ENCODE measurements around the gene DNAAF5. TPM values are rescaled to one million over a fixed set of nuclear protein-coding genes. Genes with fewer than 3 reads are reported as not detected.

Gene DNAAF5
- polyA plus RNA-seq, 1 experiment, result 12.6 TPM

DNA sequence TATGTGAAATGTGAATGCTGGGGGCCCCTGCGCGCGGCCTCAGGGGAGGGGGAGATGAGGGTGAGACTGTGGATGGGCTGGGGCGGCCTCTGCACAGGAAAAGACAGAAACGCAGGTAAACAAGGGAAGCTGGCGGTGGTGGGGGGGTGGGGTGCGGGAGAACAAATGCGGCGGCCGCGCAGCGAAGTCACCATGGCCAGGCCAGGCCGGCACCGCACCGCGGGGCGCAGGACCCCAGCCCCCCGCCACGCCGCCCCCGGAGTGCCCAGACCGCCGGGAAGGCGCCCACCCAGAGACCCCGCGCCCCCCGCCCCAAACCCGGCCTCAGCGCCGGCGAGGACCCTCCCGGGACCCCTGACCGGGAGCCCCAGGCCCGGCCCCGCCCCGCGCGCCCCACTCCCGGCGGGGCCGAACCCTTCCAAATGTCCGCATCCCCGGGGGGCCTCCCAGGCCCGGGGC, 14.5 kb upstream of the DNAAF5 start:
- TF ChIP-seq, protein P1, sequence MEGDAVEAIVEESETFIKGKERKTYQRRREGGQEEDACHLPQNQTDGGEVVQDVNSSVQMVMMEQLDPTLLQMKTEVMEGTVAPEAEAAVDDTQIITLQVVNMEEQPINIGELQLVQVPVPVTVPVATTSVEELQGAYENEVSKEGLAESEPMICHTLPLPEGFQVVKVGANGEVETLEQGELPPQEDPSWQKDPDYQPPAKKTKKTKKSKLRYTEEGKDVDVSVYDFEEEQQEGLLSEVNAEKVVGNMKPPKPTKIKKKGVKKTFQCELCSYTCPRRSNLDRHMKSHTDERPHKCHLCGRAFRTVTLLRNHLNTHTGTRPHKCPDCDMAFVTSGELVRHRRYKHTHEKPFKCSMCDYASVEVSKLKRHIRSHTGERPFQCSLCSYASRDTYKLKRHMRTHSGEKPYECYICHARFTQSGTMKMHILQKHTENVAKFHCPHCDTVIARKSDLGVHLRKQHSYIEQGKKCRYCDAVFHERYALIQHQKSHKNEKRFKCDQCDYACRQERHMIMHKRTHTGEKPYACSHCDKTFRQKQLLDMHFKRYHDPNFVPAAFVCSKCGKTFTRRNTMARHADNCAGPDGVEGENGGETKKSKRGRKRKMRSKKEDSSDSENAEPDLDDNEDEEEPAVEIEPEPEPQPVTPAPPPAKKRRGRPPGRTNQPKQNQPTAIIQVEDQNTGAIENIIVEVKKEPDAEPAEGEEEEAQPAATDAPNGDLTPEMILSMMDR (IDR thresholded peaks at IDR 0.05; ENCODE audit: low read depth, low read length), result no peak
- Histone ChIP-seq H3K4me3 (ENCODE audit: low read depth, low read length) (peak overlapping the region; percentile 50), H3K9me3 (ENCODE audit: control insufficient read depth, insufficient read depth, low read length) (peaks cover 4% of the 10 kb centered on the region; the same call in 1 of the 2 replicates), H3K27ac (ENCODE audit: low read depth, low read length) (no peak overlapping the region), H3K27me3 (ENCODE audit: control insufficient read depth, insufficient read depth, low read length) (peaks cover 2% of the 10 kb centered on the region)
- DNase-seq (ENCODE audit: low read depth, low spot score), result no peak
- ChIA-PET CTCF (no interaction called here), POLR2A (no interaction called here)

DNA sequence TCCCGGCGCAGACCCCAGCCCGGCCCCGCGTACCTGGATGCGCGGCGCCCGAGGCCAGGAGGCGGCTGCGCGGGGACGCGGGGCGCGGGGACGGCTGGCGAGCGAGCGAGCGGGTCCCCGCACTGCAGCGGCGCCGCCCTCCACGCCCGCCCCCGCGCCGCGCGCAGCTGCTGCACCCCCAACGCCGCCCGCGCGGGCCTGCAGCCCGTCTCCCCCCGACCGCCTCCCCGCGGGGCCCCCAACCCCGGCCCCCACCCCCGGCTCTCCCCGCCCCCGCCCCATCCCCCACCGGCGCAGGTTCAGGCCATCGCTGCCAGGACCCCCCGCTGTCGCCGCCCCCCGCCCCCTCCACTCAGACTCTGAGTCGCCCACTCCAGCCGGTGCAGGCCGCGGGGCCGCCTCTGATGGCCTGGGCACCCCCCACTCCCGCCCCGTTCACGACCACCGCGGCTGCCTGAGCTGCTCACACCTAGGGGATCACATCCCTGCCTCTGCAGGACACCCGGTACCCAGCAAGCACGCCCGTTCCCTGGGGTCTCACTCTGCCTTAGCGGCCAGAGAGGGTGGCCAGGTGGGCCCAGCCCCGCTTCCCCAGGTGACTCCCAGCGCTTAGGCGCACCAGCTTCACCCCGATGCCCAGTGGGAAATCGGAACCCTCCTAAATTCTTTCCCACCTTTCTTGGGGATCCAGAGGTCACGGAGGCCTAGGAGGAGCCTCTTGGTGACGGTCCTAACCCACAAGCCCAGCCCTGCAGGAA, 13.9 kb upstream of the DNAAF5 start:
- H3K4me3 ChIP-seq (ENCODE audit: low read depth, low read length), result peak overlapping the region; percentile 50
- TF ChIP-seq, protein P1 (IDR thresholded peaks at IDR 0.05; ENCODE audit: low read depth, low read length), result no peak
- peaks cover 2% of the 10 kb centered on the region for H3K27me3 ChIP-seq (ENCODE audit: control insufficient read depth, insufficient read depth, low read length)
- H3K27ac ChIP-seq (ENCODE audit: low read depth, low read length), result no peak overlapping the region
- peaks cover 4% of the 10 kb centered on the region; the same call in 1 of the 2 replicates for H3K9me3 ChIP-seq (ENCODE audit: control insufficient read depth, insufficient read depth, low read length)
- ChIA-PET POLR2A (no interaction called here), CTCF (no interaction called here)
- no peak for DNase-seq (ENCODE audit: low read depth, low spot score)

DNA sequence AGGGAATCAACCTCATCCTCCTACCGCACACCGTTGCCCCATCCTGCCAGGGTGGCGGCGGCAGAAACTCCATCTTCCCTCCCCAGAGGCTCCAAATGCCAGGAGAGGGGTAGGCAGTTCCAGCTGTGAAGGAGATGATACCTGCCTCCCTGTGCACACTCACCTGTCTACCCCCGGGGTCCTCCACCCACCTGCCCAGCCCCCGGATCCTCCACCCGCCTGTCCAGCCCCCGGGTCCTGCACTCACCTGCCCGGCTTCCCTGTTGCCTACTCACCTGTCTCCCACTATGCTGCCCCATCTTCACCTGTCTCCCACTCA, 13.4 kb upstream of the DNAAF5 start:
- Histone ChIP-seq H3K9me3 (ENCODE audit: control insufficient read depth, insufficient read depth, low read length) (peaks cover 4% of the 10 kb centered on the region; the same call in 1 of the 2 replicates), H3K27ac (ENCODE audit: low read depth, low read length) (no peak overlapping the region), H3K4me3 (ENCODE audit: low read depth, low read length) (no peak overlapping the region), H3K27me3 (ENCODE audit: control insufficient read depth, insufficient read depth, low read length) (peaks cover 2% of the 10 kb centered on the region)
- DNase-seq (ENCODE audit: low read depth, low spot score), result no peak
- CTCF ChIA-PET, result no interaction called here
- TF ChIP-seq, protein P1 (IDR thresholded peaks at IDR 0.05; ENCODE audit: low read depth, low read length), result no peak
- POLR2A ChIA-PET, result no interaction called here

DNA sequence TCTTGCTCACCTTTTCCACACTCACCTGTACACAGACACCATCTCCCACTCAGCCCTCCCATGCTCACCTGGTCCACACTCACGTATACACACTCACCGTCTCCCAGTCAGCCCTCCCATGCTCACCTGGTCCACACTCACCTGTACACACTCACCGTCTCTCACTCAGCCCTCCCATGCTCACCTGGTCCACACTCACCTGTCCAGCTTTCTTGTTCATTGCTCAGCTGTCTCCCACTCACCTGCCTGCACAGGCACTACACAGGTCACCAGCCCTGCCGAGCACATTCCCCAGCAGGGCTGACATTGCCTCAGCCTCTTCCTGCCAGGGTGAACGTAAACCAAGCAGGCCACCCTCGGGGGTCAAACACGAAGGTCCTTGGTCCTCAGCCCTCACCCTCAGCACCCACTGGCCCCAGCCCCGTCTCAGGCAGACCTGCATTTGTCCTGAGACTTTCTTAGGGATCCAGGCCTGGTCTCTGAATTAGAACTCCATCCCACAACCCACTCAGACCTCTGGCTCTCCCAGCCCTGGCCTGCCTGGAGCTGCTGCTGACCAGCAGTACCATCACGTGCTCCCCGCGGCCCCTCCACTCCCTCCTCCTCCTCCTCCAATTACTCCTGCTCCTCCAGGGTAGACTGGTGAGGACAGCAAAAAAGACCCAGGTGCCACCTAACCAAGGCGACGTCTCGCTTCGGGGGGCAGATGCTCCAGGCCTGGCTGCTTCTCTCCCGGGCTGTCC, 12.8 kb upstream of the DNAAF5 start:
- Histone ChIP-seq H3K27me3 (ENCODE audit: control insufficient read depth, insufficient read depth, low read length) (peaks cover 2% of the 10 kb centered on the region), H3K4me3 (ENCODE audit: low read depth, low read length) (no peak overlapping the region), H3K27ac (ENCODE audit: low read depth, low read length) (no peak overlapping the region), H3K9me3 (ENCODE audit: control insufficient read depth, insufficient read depth, low read length) (peaks cover 4% of the 10 kb centered on the region; the same call in 1 of the 2 replicates)
- ChIA-PET POLR2A (no interaction called here), CTCF (no interaction called here)
- DNase-seq (ENCODE audit: low read depth, low spot score), result no peak
- TF ChIP-seq, protein P1 (IDR thresholded peaks at IDR 0.05; ENCODE audit: low read depth, low read length), result no peak

DNA sequence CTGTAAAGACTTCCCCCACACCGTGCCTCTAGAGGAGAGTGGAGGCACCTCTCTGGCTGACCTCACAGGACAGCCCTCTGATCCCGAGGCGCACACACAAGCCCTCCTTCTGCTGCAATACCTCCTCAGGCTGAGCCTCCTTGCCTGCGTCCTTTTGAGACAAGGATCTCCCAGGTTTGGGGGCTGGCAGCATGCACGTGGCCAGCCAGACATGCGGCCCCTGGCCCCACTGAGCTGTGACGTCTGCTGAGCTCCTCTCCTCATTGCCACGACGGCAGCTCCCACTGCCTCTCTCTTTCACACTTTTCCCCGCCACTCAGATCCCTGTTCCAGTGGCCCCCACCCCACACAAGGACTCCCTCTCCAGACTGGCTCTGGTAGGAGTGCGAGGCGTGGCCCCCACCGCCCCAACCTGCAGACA, 12.2 kb upstream of the DNAAF5 start:
- no peak overlapping the region for H3K4me3 ChIP-seq (ENCODE audit: low read depth, low read length)
- ChIA-PET CTCF (no interaction called here), POLR2A (no interaction called here)
- TF ChIP-seq, protein P1 (IDR thresholded peaks at IDR 0.05; ENCODE audit: low read depth, low read length), result no peak
- peaks cover 4% of the 10 kb centered on the region; the same call in 1 of the 2 replicates for H3K9me3 ChIP-seq (ENCODE audit: control insufficient read depth, insufficient read depth, low read length)
- H3K27me3 ChIP-seq (ENCODE audit: control insufficient read depth, insufficient read depth, low read length), result peaks cover 2% of the 10 kb centered on the region
- H3K27ac ChIP-seq (ENCODE audit: low read depth, low read length), result no peak overlapping the region
- no peak for DNase-seq (ENCODE audit: low read depth, low spot score)

All from AG04450 (cell line).